Inferior parietal cortex (tissue), 1 donor: Measurements from ENCODE around the gene PARPBP.
"Not testable (repeated sequence)": the region's sequence is repeated elsewhere in the genome, so short reads cannot be mapped to it uniquely, and the experiment has no call there.

Experiments
- DNase-seq: peaks from one replicate; pipeline ENCODE4 v3.0.0-alpha.2; 2016; ENCODE audit errors: extremely low spot score

PARPBP gene

GRCh38 chr12:102119674-102120563 is at the start of gene PARPBP, which contains the start of gene NUP37:
Gene PARPBP (plus strand): TSS chr12:102120183. CDS start chr12:102123889, 3,706 bp downstream.
Gene NUP37 (minus strand): TSS chr12:102120114. CDS start chr12:102118518, 1,596 bp downstream.
- DNase-seq: peak; percentile 95

- not testable (repeated sequence) for DNase-seq
Measured at GRCh38 chr12:102072092-102072491, 47.9 kb upstream of the PARPBP start.

GRCh38 chr12:102080842-102081241 is 39.1 kb upstream of the PARPBP start:
- no peak for DNase-seq

GRCh38 chr12:102089228-102089835 is 30.7 kb upstream of the PARPBP start:
- not testable (repeated sequence) for DNase-seq

- no peak for DNase-seq
Measured at GRCh38 chr12:102093319-102093718, 26.7 kb upstream of the PARPBP start.

GRCh38 chr12:102095677-102096263 is 24.2 kb upstream of the PARPBP start:
- DNase-seq: peak; percentile 42

- DNase-seq: no peak
Measured at GRCh38 chr12:102096855-102097254, 23.1 kb upstream of the PARPBP start.

GRCh38 chr12:102106905-102107304 is 13.1 kb upstream of the PARPBP start:
- DNase-seq: no peak

GRCh38 chr12:102107970-102108369 is 12.0 kb upstream of the PARPBP start:
- DNase-seq: no peak

GRCh38 chr12:102110782-102111181 is 9.2 kb upstream of the PARPBP start:
- no peak for DNase-seq

GRCh38 chr12:102114212-102114611 is 5.8 kb upstream of the PARPBP start:
- DNase-seq: no peak

GRCh38 chr12:102116392-102116791 is 3.6 kb upstream of the PARPBP start:
- no peak for DNase-seq

- no peak for DNase-seq
Measured at GRCh38 chr12:102118874-102119273, 1.1 kb upstream of the PARPBP start.

GRCh38 chr12:102120564-102120873 is 536 bp downstream of the PARPBP start:
- DNase-seq: no peak

- DNase-seq: no peak
Measured at GRCh38 chr12:102120886-102121285, 903 bp downstream of the PARPBP start.

GRCh38 chr12:102121328-102121727 is 1.3 kb downstream of the PARPBP start:
- DNase-seq: not testable (repeated sequence)

- not testable (repeated sequence) for DNase-seq
Measured at GRCh38 chr12:102130720-102131119, 10.7 kb downstream of the PARPBP start.

GRCh38 chr12:102131442-102131841 is 11.5 kb downstream of the PARPBP start:
- DNase-seq: not testable (repeated sequence)

GRCh38 chr12:102137619-102138018 is 17.6 kb downstream of the PARPBP start:
- not testable (repeated sequence) for DNase-seq

- not testable (repeated sequence) for DNase-seq
Measured at GRCh38 chr12:102142866-102143373, 22.9 kb downstream of the PARPBP start.

GRCh38 chr12:102144221-102144620 is 24.2 kb downstream of the PARPBP start:
- DNase-seq: no peak

- DNase-seq: not testable (repeated sequence)
Measured at GRCh38 chr12:102147062-102147587, 27.1 kb downstream of the PARPBP start.
